ENCODE results near the gene ZNF814.
"Not testable (repeated sequence)": the region's sequence is repeated elsewhere in the genome, so short reads cannot be mapped to it uniquely, and the experiment has no call there.

The ZNF814 gene

GRCh38 chr19:57816652-57817051 lies 72.2 kb downstream of the ZNF814 start:
- DNase-seq (ENCODE audit: low read depth) = no peak
- H3K4me3 ChIP-seq (ENCODE audit: low read length) = no peak overlapping the region
- no peak for TF ChIP-seq CTCF (conservative IDR thresholded peaks at IDR 0.05; ENCODE audit: low read depth, low read length)

- peak overlapping the region; percentile 92 for H3K4me3 ChIP-seq (ENCODE audit: low read length)
- DNase-seq (ENCODE audit: low read depth) = no peak
- no peak for TF ChIP-seq CTCF (conservative IDR thresholded peaks at IDR 0.05; ENCODE audit: low read depth, low read length)
Observed at GRCh38 chr19:57815247-57816075, 73.4 kb downstream of the ZNF814 start.

- peak; percentile 80 for DNase-seq (ENCODE audit: low read depth)
- TF ChIP-seq CTCF (conservative IDR thresholded peaks at IDR 0.05; ENCODE audit: low read depth, low read length) = no peak
- peak within 1 kb of the TSS; percentile 92 for H3K4me3 ChIP-seq (ENCODE audit: low read length)
Observed at GRCh38 chr19:57814505-57815246, 74.2 kb downstream of the ZNF814 start, which contains the start of gene ZNF552. Gene ZNF552 (minus strand): TSS chr19:57814913. CDS start chr19:57814743, 170 bp downstream.

GRCh38 chr19:57813919-57814504 lies 74.8 kb downstream of the ZNF814 start:
- H3K4me3 ChIP-seq (ENCODE audit: low read length) = peak overlapping the region; percentile 92
- DNase-seq (ENCODE audit: low read depth) = no peak
- no peak for TF ChIP-seq CTCF (conservative IDR thresholded peaks at IDR 0.05; ENCODE audit: low read depth, low read length)

GRCh38 chr19:57812975-57813820 lies 75.6 kb downstream of the ZNF814 start:
- not testable (repeated sequence) for DNase-seq (ENCODE audit: low read depth); H3K4me3 ChIP-seq (ENCODE audit: low read length)

GRCh38 chr19:57812226-57812625 lies 76.6 kb downstream of the ZNF814 start:
- DNase-seq (ENCODE audit: low read depth) = no peak
- no peak overlapping the region for H3K4me3 ChIP-seq (ENCODE audit: low read length)
- TF ChIP-seq CTCF (conservative IDR thresholded peaks at IDR 0.05; ENCODE audit: low read depth, low read length) = no peak

GRCh38 chr19:57810410-57811295 lies 78.2 kb downstream of the ZNF814 start:
- H3K4me3 ChIP-seq (ENCODE audit: low read length) = not testable (repeated sequence)

More at GRCh38 chr19:57810410-57811295, 78.2 kb downstream of the ZNF814 start:
- not testable (repeated sequence) for DNase-seq (ENCODE audit: low read depth)
